ENCODE measurements around the gene FHDC1.

DNA sequence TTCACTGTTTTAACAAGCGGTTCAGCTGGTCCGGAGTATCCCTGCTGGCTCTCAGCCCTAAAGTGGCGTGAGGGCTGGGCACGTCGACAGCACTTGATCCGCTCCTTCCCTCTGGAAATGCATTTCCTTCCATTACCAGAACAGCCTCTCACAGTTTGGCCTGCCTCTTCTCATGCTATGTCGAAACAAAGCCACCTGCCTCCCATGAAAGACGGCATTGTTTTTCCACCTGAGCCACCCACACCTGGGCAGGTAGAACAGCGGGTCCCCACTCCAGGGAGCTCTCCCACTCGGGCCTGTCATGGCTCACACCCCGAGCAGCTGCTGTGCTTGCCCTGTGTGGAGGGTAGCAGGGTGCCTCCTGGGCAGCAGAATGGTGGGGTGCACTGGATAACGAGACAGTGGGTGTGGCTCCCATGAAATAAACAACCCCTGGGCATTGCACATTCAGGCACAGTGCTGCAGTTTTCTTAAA, 86.2 kb downstream of the FHDC1 start:
- TF ChIP-seq CTCF (IDR thresholded peaks at IDR 0.05; ENCODE audit: low read length) (no peak), EZH2 (IDR thresholded peaks at IDR 0.05; ENCODE audit: borderline replicate concordance, low read length) (no peak)

Data from OCI-LY1 (cell line).